Naive thymus-derived CD8-positive, alpha-beta T cell (primary cell): ENCODE results near the gene GHITM. TPM values are rescaled to one million over a fixed set of nuclear protein-coding genes. Genes with fewer than 3 reads are reported as not detected.

Experiments used
- ATAC-seq, 2 donors: fragments of 150-1000 bp; cut with Tn5 transposase in 1 of 2; sonication (Bioruptor Pico), chemical (Tn5 transposase) in 1 of 2; 1 replicate in 1 of 2; 2 replicates in 1 of 2; pipeline ENCODE4 v1.10.0; 2021; ENCODE audit warnings: mild to moderate bottlenecking in 2 of 2, moderate library complexity in 2 of 2
- POLR2A ChIA-PET: fragments of 350-600 bp; sonication (Branson Sonifier 250); formaldehyde crosslinking; loops from one replicate; lab custom pipeline; 2021; ENCODE audit warnings: antibody characterized with exemption; lab: Charles Lee
- DNase-seq, 10 donors: peaks; one replicate each; pipeline versions ENCODE4 v3.0.0 to v3.0.0-alpha.2; 2020 to 2022
- H3K27ac Mint-ChIP-seq, 10 donors: one replicate each; pipeline ENCODE4 v1.8.0; 2020 to 2022; ENCODE audit warnings: mild to moderate bottlenecking in 10 of 10, mixed read lengths in 10 of 10, moderate library complexity in 4 of 10, inconsistent platforms in 1 of 10
- H3K27me3 Mint-ChIP-seq, 5 donors: one replicate each; pipeline ENCODE4 v1.8.0; 2021 to 2022; ENCODE audit warnings: mixed read lengths in 5 of 5
- H3K36me3 Mint-ChIP-seq, 3 donors: one replicate each; pipeline ENCODE4 v1.8.0; 2020 to 2022; ENCODE audit warnings: mixed read lengths in 3 of 3, mild to moderate bottlenecking in 2 of 3, inconsistent platforms in 1 of 3
- H3K4me1 Mint-ChIP-seq, 4 donors: one replicate each; pipeline ENCODE4 v1.8.0; 2021 to 2022; ENCODE audit warnings: mixed read lengths in 4 of 4
- H3K4me3 Mint-ChIP-seq, 10 donors: one replicate each; pipeline ENCODE4 v1.8.0; 2020 to 2022; ENCODE audit warnings: mild to moderate bottlenecking in 10 of 10, mixed read lengths in 10 of 10, moderate library complexity in 6 of 10, inconsistent platforms in 1 of 10
- H3K9me3 Mint-ChIP-seq, 9 donors: one replicate each; pipeline ENCODE4 v1.8.0; 2020 to 2022; ENCODE audit warnings: mixed read lengths in 9 of 9, mild to moderate bottlenecking in 3 of 9, inconsistent platforms in 1 of 9, moderate library complexity in 1 of 9
- polyA plus RNA-seq, 3 donors: library from polyadenylated mRNA; unstranded; fragments of 300-500 nt; fragmentation: Illumina TruSeq; gene quantifications; one replicate each; pipeline ENCODE4 v1.2.3, GENCODE V29; 2021
- total RNA-seq, 8 experiments: library from RNA in 2 of 8; stranded (reverse) in 2 of 8; gene quantifications; one replicate each; pipeline ENCODE4 v1.2.3 and lab custom pipeline; 2021 to 2026

The GHITM gene
- total and polyA plus RNA-seq, 5 experiments from 2014 or later: 90.3 to 338 (median 270) TPM

GRCh38 chr10:84196941-84197340 lies 57.6 kb downstream of the GHITM start:
- no peaks in the 10 kb centered on the region for H3K36me3 Mint-ChIP-seq
- H3K9me3 Mint-ChIP-seq: no peaks in the 10 kb centered on the region
- peaks cover 5 to 28% (median 16%) of the 10 kb centered on the region in 5 donors for H3K27me3 Mint-ChIP-seq
- H3K27ac Mint-ChIP-seq: no peak overlapping the region
- peaks cover 0 to 8% (median 5%) of the 10 kb centered on the region in 4 donors for H3K4me1 Mint-ChIP-seq
- DNase-seq (no peak), ATAC-seq (no peak)
- H3K4me3 Mint-ChIP-seq: no peak overlapping the region
- POLR2A ChIA-PET: no interaction called here

- H3K27ac Mint-ChIP-seq: no peak overlapping the region
- DNase-seq (no peak), ATAC-seq (no peak)
- no peaks in the 10 kb centered on the region for H3K36me3 Mint-ChIP-seq
- H3K4me3 Mint-ChIP-seq: no peak overlapping the region
- peaks cover 0 to 8% (median 4%) of the 10 kb centered on the region in 4 donors for H3K4me1 Mint-ChIP-seq
- H3K9me3 Mint-ChIP-seq: no peaks in the 10 kb centered on the region
- peaks cover 5 to 28% (median 16%) of the 10 kb centered on the region in 5 donors for H3K27me3 Mint-ChIP-seq
- POLR2A ChIA-PET: no interaction called here
Measured at GRCh38 chr10:84197643-84198042, 58.3 kb downstream of the GHITM start.

GRCh38 chr10:84198206-84198915 lies 59.1 kb downstream of the GHITM start:
- Mint-ChIP-seq H3K9me3 (no peaks in the 10 kb centered on the region), H3K4me1 (peaks cover 0 to 8% (median 4%) of the 10 kb centered on the region in 4 donors), H3K36me3 (no peaks in the 10 kb centered on the region), H3K27me3 (peaks cover 4 to 28% (median 16%) of the 10 kb centered on the region in 5 donors), H3K4me3 (no peak overlapping the region), H3K27ac (peak overlapping the region in 1 of 10 donors; percentile 35)
- ATAC-seq (no peak), DNase-seq (no peak)
- POLR2A ChIA-PET: no interaction called here

DNA sequence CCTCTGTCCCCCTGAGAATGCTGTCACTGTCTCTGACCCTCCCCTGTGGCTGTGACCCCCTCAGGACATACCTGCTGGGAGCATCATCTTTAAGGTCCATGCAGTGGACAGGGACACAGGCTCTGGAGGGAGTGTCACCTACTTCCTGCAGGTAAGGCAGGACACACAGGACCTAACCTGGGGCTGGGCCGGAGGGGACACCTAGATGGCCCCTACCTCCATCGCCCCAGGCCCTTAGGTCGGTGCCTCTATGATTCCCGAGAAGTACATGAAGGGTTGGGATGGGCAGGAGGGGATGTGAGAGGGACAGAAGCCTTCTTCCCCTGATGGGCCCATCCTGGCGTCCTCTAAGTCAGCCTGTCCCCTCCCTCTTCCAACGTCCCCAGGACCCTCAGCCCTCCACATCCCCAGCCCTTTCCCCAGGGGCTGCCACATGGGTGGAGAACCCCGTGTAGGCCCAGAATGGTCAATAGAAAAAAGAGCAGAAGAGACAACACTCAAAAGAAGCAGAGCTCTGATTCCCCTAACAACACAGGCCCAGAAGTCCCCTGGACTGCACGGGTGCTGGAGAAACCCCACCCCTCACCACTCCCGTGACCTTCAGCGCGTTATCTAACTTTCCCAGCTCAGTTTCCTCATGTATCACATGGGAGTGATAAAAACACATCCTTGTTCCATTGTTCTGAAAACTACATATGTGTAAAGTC lies 61.4 kb downstream of the GHITM start:
- no peak for DNase-seq
- H3K27ac Mint-ChIP-seq: no peak overlapping the region
- H3K4me1 Mint-ChIP-seq: peaks cover 0 to 4% (median 2%) of the 10 kb centered on the region in 4 donors
- POLR2A ChIA-PET: no interaction called here
- no peaks in the 10 kb centered on the region for H3K9me3 Mint-ChIP-seq
- peaks cover 3 to 24% (median 11%) of the 10 kb centered on the region in 5 donors for H3K27me3 Mint-ChIP-seq
- H3K36me3 Mint-ChIP-seq: no peaks in the 10 kb centered on the region
- ATAC-seq: no peak
- no peak overlapping the region for H3K4me3 Mint-ChIP-seq

- Mint-ChIP-seq H3K36me3 (no peaks in the 10 kb centered on the region), H3K9me3 (no peaks in the 10 kb centered on the region), H3K4me1 (peaks cover 0 to 6% (median 2%) of the 10 kb centered on the region in 4 donors), H3K4me3 (no peak overlapping the region), H3K27ac (no peak overlapping the region), H3K27me3 (peaks cover 3 to 19% (median 6%) of the 10 kb centered on the region in 5 donors)
- DNase-seq (no peak), ATAC-seq (no peak)
- POLR2A ChIA-PET: no interaction called here
Measured at GRCh38 chr10:84201244-84201606, 61.9 kb downstream of the GHITM start.

DNA sequence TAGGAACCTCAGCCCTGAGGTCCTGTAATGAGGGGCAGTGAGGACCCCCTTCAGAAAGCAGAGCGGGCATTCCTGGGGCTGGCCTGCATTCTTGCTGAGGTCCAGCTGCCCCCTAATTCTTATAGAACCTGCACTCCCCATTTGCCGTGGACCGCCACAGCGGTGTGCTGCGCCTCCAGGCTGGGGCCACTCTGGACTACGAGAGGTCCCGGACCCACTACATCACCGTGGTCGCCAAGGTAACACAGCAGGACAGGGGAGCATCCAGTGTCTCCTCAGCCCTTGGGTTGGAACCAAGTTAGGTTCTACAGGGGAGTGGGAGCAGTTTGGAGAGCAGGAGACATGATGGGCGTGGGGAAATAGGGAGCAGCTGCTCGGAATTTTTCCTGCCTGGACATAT lies 62.4 kb downstream of the GHITM start:
- Mint-ChIP-seq H3K27me3 (peaks cover under 1 to 16% (median 5%) of the 10 kb centered on the region in 5 donors), H3K4me3 (no peak overlapping the region), H3K36me3 (no peaks in the 10 kb centered on the region), H3K9me3 (no peaks in the 10 kb centered on the region), H3K4me1 (peaks cover 0 to 4% (median 2%) of the 10 kb centered on the region in 4 donors), H3K27ac (no peak overlapping the region)
- no peak for ATAC-seq
- DNase-seq: no peak
- POLR2A ChIA-PET: no interaction called here

GRCh38 chr10:84202349-84202748 lies 63.0 kb downstream of the GHITM start:
- peak overlapping the region in 1 of 10 donors; percentile 75 for H3K27ac Mint-ChIP-seq
- H3K4me3 Mint-ChIP-seq: no peak overlapping the region
- no peak for DNase-seq
- H3K27me3 Mint-ChIP-seq: peaks cover 3 to 16% (median 8%) of the 10 kb centered on the region in 5 donors
- peaks cover 0 to 4% (median 2%) of the 10 kb centered on the region in 4 donors for H3K4me1 Mint-ChIP-seq
- H3K36me3 Mint-ChIP-seq: no peaks in the 10 kb centered on the region
- ATAC-seq: no peak
- POLR2A ChIA-PET: no interaction called here
- no peaks in the 10 kb centered on the region for H3K9me3 Mint-ChIP-seq

Other genes starting within 250 kb of the GHITM start
- gene GPR15LG, start 34.3 kb downstream of the GHITM start, total RNA-seq: not detected
- gene GPR15LG, start 34.3 kb downstream of the GHITM start, polyA plus RNA-seq: not detected
- gene CDHR1, start 55.0 kb downstream of the GHITM start, total RNA-seq: under 1 TPM; 0.29 to 0.80 TPM
- gene CDHR1, start 55.0 kb downstream of the GHITM start, polyA plus RNA-seq: under 1 TPM; 0.16 to 0.43 (median 0.24) TPM
- not detected for gene LRIT2, start 86.0 kb downstream of the GHITM start, total RNA-seq
- gene LRIT2, start 86.0 kb downstream of the GHITM start, polyA plus RNA-seq: not detected
- not detected for gene LRIT1, start 102.0 kb downstream of the GHITM start, total RNA-seq
- gene LRIT1, start 102.0 kb downstream of the GHITM start, polyA plus RNA-seq: not detected
- gene RGR, start 105.5 kb downstream of the GHITM start, total RNA-seq: not detected
- not detected for gene RGR, start 105.5 kb downstream of the GHITM start, polyA plus RNA-seq
- 10 to 100 TPM; 95.1 to 95.5 TPM for gene CCSER2, start 189.1 kb downstream of the GHITM start, total RNA-seq
- gene CCSER2, start 189.1 kb downstream of the GHITM start, polyA plus RNA-seq: 100 to 1,000 TPM in 1 of 3 donors, 10 to 100 TPM in 2; 70.4 to 109 (median 72.9) TPM